Endothelial cell of umbilical vein (primary cell): ENCODE data around the gene SPDYC. TPM values are rescaled to one million over a fixed set of nuclear protein-coding genes. Genes with fewer than 3 reads are reported as not detected.

Source experiments
- BruUV-seq: library from RNA; stranded (reverse); fragments of 400-500 nt; replicated peaks from 2 replicates; lab custom pipeline; 2021; lab: Mats Ljungman, UMichigan
- CTCF ChIA-PET: fragments of 300-600, 350-600 bp; sonication (Branson Sonifier 250); formaldehyde crosslinking; loops from one replicate; lab custom pipeline; 2021; ENCODE audit warnings: antibody characterized with exemption, inconsistent platforms; lab: Charles Lee
- POLR2A ChIA-PET: fragments of 300-600, 350-600 bp; sonication (Branson Sonifier 250); formaldehyde crosslinking; loops from one replicate; lab custom pipeline; 2021; ENCODE audit warnings: antibody characterized with exemption, inconsistent platforms; lab: Charles Lee
- DNase-seq: peaks from one replicate; pipeline ENCODE4 v3.0.0-alpha.2; 2011; ENCODE audit warnings: low read depth, low spot score
- FAIRE-seq: peaks from 2 replicates; lab custom pipeline; 2011; peaks lifted over from hg19 to GRCh38; lab: Jason Lieb, UNC
- H2AFZ ChIP-seq: 2 replicates; pipeline ENCODE4 v1.6.0; 2012; ENCODE audit warnings: low read depth, low read length, control low read depth, inconsistent platforms
- H3K27ac ChIP-seq: 2 replicates; pipeline ENCODE4 v1.5.1; 2011; ENCODE audit warnings: low read depth, mild to moderate bottlenecking, control low read depth, low read length, moderate library complexity; ENCODE audit not compliant: insufficient read depth
- H3K27me3 ChIP-seq, 2 experiments: 2 replicates each; pipeline versions ENCODE4 v1.6.0 to v1.6.1; 2011; ENCODE audit warnings: low read length in 2 of 2, mixed read lengths in 1 of 2; ENCODE audit not compliant: control insufficient read depth in 2 of 2, insufficient read depth in 2 of 2
- H3K36me3 ChIP-seq, 2 experiments: 2 replicates in 1 of 2; 3 replicates in 1 of 2; pipeline ENCODE4 v1.5.1; 2011; ENCODE audit warnings: low read length in 2 of 2, mild to moderate bottlenecking in 1 of 2, moderate library complexity in 1 of 2; ENCODE audit not compliant: control insufficient read depth in 2 of 2, insufficient read depth in 2 of 2; ENCODE audit errors: extremely low read depth in 1 of 2
- H3K4me1 ChIP-seq: 3 replicates; pipeline ENCODE4 v1.5.1; 2011; ENCODE audit warnings: mild to moderate bottlenecking, low read length; ENCODE audit not compliant: control insufficient read depth, insufficient read depth; ENCODE audit errors: extremely low read depth
- H3K4me2 ChIP-seq: 2 replicates; pipeline ENCODE4 v1.6.1; 2011; ENCODE audit warnings: low read length, control low read depth, mixed read lengths; ENCODE audit not compliant: insufficient read depth
- H3K4me3 ChIP-seq, 3 experiments: fragments of 200-600 bp in 1 of 3; sonication (generic), shearing (Covaris generic) in 1 of 3; replicated peaks in 1 of 3; 2 replicates each; pipeline ENCODE4 v1.5.1; 2011 to 2016; ENCODE audit warnings: control low read depth in 3 of 3, low read length in 3 of 3, mild to moderate bottlenecking in 2 of 3, inconsistent platforms in 1 of 3, low read depth in 1 of 3, moderate library complexity in 1 of 3; ENCODE audit not compliant: insufficient read depth in 1 of 3
- H3K79me2 ChIP-seq: 2 replicates; pipeline ENCODE4 v1.6.0; 2012; ENCODE audit warnings: low read length, inconsistent platforms; ENCODE audit not compliant: control insufficient read depth, insufficient read depth
- H3K9ac ChIP-seq: replicated peaks from 2 replicates; pipeline ENCODE3; 2011; ENCODE audit warnings: low read length, control low read depth; ENCODE audit not compliant: insufficient read depth; ENCODE audit errors: extremely low read depth
- H3K9me1 ChIP-seq: replicated peaks from 3 replicates; pipeline ENCODE4 v1.6.0; 2011; ENCODE audit warnings: mild to moderate bottlenecking, low read length; ENCODE audit not compliant: control insufficient read depth, insufficient read depth; ENCODE audit errors: extremely low read depth
- H3K9me3 ChIP-seq: replicated peaks from 2 replicates; pipeline ENCODE4 v1.5.1; 2012; ENCODE audit warnings: low read length, inconsistent platforms; ENCODE audit not compliant: control insufficient read depth, insufficient read depth
- H4K20me1 ChIP-seq: replicated peaks from 2 replicates; pipeline ENCODE3; 2011; ENCODE audit warnings: mild to moderate bottlenecking, low read length; ENCODE audit not compliant: control insufficient read depth, insufficient read depth; ENCODE audit errors: extremely low read depth
- EZH2 ChIP-seq: IDR thresholded peaks from 2 replicates; pipeline ENCODE4 v1.6.1; 2012; ENCODE audit warnings: borderline replicate concordance, low read depth, mild to moderate bottlenecking, moderate library complexity, low read length, inconsistent platforms; ENCODE audit not compliant: severe bottlenecking
- FOS ChIP-seq: IDR thresholded peaks from 2 replicates; pipeline ENCODE4 v1.6.1; 2011; ENCODE audit warnings: mild to moderate bottlenecking, low read length, moderate library complexity, borderline replicate concordance; ENCODE audit not compliant: insufficient read depth
- GATA2 ChIP-seq: IDR thresholded peaks from 2 replicates; pipeline ENCODE4 v1.7.0; 2011; ENCODE audit warnings: low read depth, mild to moderate bottlenecking, moderate library complexity, mixed read lengths, low read length; ENCODE audit not compliant: insufficient read length, insufficient read depth
- JUN ChIP-seq: IDR thresholded peaks from 2 replicates; pipeline ENCODE4 v1.6.1; 2011; ENCODE audit warnings: borderline replicate concordance, low read depth; ENCODE audit not compliant: insufficient read length, insufficient read depth
- MYC ChIP-seq: IDR thresholded peaks from one replicate; pipeline ENCODE4 v1.6.1; 2011; ENCODE audit warnings: mild to moderate bottlenecking, low read depth, low read length
- POLR2A ChIP-seq: IDR thresholded peaks from 2 replicates; pipeline ENCODE4 v1.6.1; 2012; ENCODE audit warnings: low read depth, mild to moderate bottlenecking, control low read depth, low read length
- POLR2AphosphoS5 ChIP-seq: IDR thresholded peaks from 2 replicates; pipeline ENCODE4 v1.6.1; 2012; ENCODE audit warnings: low read depth, mild to moderate bottlenecking, control low read depth, low read length, moderate library complexity; ENCODE audit not compliant: insufficient read depth
- dilution Hi-C: fragments of 300-500 bp; cut with MboI; formaldehyde crosslinking; loops from one replicate; pipeline ENCODE4 v1.15.0; 2019; ENCODE audit warnings: low sequenced_read_pairs; ENCODE audit not compliant: extremely low pct_ligation_motif_present
- intact Hi-C: fragments of 100-400 bp; cut with micrococcal nuclease; formaldehyde crosslinking; loops from one replicate; pipeline ENCODE4 v1.10.0; 2022
- polyA plus RNA-seq, 4 experiments: library from polyadenylated mRNA; depleted of rRNA in 3 of 4; stranded (reverse) in 3 of 4; unstranded in 1 of 4; fragments of >200 nt; gene quantifications; 2 replicates each; pipeline versions ENCODE4 v1.2.1 to v1.2.3, GENCODE V29; 2011 to 2012; ENCODE audit warnings: missing spikeins in 1 of 4
- total RNA-seq: library from RNA; stranded (reverse); gene quantifications from 2 replicates; pipeline ENCODE4 v1.2.3, GENCODE V29; 2021
- TF ChIP-seq, protein P1 (sequence below), 2 donors: IDR thresholded peaks; 1 replicate in 1 of 2; 2 replicates in 1 of 2; pipeline ENCODE4 v1.5.1; 2011; ENCODE audit warnings: low read length in 2 of 2, mild to moderate bottlenecking in 2 of 2, moderate library complexity in 2 of 2, control low read depth in 1 of 2, inconsistent platforms in 1 of 2, low read depth in 1 of 2; ENCODE audit not compliant: insufficient read depth in 1 of 2; ENCODE audit errors: extremely low read depth in 1 of 2
- TF ChIP-seq, protein P2 (sequence below): IDR thresholded peaks from 2 replicates; pipeline ENCODE4 v1.6.1; 2011; ENCODE audit not compliant: insufficient read depth, insufficient read length

The SPDYC gene
- total and polyA plus RNA-seq, 2 donors (not counting 3 experiments of a cell fraction or from before 2014, with no cell fraction given), result not detected

DNA sequence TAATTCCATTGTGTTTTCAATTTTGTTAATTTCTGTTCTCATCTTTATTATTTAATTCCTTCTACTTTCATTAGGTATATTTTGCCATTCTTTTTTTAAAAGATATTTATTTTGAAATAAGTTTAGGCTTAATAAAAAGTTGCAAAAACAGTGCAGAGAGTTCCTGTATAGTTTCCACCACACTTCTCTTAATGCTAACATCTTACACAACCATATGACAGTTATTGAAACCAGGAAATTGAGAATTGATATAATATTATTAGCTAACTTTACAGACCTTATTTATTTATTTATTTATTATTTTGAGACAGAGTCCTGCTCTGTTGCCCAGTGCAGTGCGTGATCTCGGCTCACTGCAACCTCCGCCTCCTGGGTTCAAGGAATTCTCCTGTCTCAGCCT lies 13.8 kb upstream of the SPDYC start:
- Histone ChIP-seq H3K27ac (no peak overlapping the region), H3K79me2 (no peaks in the 10 kb centered on the region), H3K4me1 (no peaks in the 10 kb centered on the region), H4K20me1 (no peaks in the 10 kb centered on the region), H3K4me3 (no peak overlapping the region), H3K36me3 (no peaks in the 10 kb centered on the region), H3K27me3 (peaks cover 2 to 5% of the 10 kb centered on the region in 2 experiments), H3K9me1 (no peaks in the 10 kb centered on the region), H2AFZ (no peak overlapping the region), H3K4me2 (no peak overlapping the region), H3K9me3 (no peaks in the 10 kb centered on the region), H3K9ac (no peak overlapping the region)
- no peak for TF ChIP-seq FOS
- no peak for TF ChIP-seq EZH2
- TF ChIP-seq, protein P1, sequence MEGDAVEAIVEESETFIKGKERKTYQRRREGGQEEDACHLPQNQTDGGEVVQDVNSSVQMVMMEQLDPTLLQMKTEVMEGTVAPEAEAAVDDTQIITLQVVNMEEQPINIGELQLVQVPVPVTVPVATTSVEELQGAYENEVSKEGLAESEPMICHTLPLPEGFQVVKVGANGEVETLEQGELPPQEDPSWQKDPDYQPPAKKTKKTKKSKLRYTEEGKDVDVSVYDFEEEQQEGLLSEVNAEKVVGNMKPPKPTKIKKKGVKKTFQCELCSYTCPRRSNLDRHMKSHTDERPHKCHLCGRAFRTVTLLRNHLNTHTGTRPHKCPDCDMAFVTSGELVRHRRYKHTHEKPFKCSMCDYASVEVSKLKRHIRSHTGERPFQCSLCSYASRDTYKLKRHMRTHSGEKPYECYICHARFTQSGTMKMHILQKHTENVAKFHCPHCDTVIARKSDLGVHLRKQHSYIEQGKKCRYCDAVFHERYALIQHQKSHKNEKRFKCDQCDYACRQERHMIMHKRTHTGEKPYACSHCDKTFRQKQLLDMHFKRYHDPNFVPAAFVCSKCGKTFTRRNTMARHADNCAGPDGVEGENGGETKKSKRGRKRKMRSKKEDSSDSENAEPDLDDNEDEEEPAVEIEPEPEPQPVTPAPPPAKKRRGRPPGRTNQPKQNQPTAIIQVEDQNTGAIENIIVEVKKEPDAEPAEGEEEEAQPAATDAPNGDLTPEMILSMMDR (IDR thresholded peaks at IDR 0.05; ENCODE audit: extremely low read depth in 1 of 2, insufficient read depth in 1 of 2, low read depth in 1 of 2, low read length in 2 of 2), result no peak
- no peak for TF ChIP-seq JUN
- TF ChIP-seq, protein P2, sequence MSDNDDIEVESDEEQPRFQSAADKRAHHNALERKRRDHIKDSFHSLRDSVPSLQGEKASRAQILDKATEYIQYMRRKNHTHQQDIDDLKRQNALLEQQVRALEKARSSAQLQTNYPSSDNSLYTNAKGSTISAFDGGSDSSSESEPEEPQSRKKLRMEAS, result no peak
- no peak for TF ChIP-seq GATA2
- no peak for TF ChIP-seq POLR2AphosphoS5
- no peak for TF ChIP-seq MYC
- no peak for TF ChIP-seq POLR2A
- ChIA-PET POLR2A (interaction anchor here (0.6 kb wide), 1 partner anchor 8 kb away, joined by 4 read pairs; no protein-coding TSS in a partner anchor), CTCF (interaction anchor here (1.0 to 1.4 kb wide), 2 partner anchors 9 to 22 kb away, joined by 3 to 4 read pairs; no protein-coding TSS in a partner anchor)
- dilution Hi-C loops, result no loop called here
- no TSS peak for BruUV-seq
- DNase-seq (no peak), FAIRE-seq (no peak)
- intact Hi-C loops, result no loop called here
